IMR-90 (cell line): Measurements from ENCODE around the gene ACSS1. TPM values are rescaled to one million over a fixed set of nuclear protein-coding genes. Genes with fewer than 3 reads are reported as not detected.

Experiments used
- ATAC-seq: fragments of 200-7000 bp; cut with Tn5 transposase; 2 replicates; pipeline ENCODE4 v1.9.1; 2020; ENCODE audit warnings: low read depth, mild to moderate bottlenecking, moderate library complexity
- BruUV-seq: library from RNA; stranded (reverse); fragments of 400-500 nt; replicated peaks from 2 replicates; lab custom pipeline; 2021; lab: Mats Ljungman, UMichigan
- CTCF ChIA-PET: fragments of 300-600 bp; formaldehyde crosslinking; extraction: SDS; loops from one replicate; lab custom pipeline; 2021; ENCODE audit warnings: antibody characterized with exemption; lab: Yijun Ruan, JAX
- POLR2A ChIA-PET: fragments of 300-600 bp; sonication (Branson Sonifier 250); formaldehyde crosslinking; loops from one replicate; lab custom pipeline; 2022; ENCODE audit warnings: antibody characterized with exemption; ENCODE audit not compliant: unreplicated experiment; lab: Charles Lee
- DNase-seq: peaks from one replicate; pipeline ENCODE4 v3.0.0; 2013
- H2AFZ ChIP-seq: replicated peaks from 2 replicates; pipeline ENCODE3; 2013; ENCODE audit warnings: low read length, mild to moderate bottlenecking; ENCODE audit not compliant: poor library complexity
- H2AK5ac ChIP-seq: 2 replicates; pipeline ENCODE4 v1.6.1; 2013; ENCODE audit warnings: low read depth, low read length, inconsistent platforms
- H2AK9ac ChIP-seq: replicated peaks from 2 replicates; pipeline ENCODE3; 2013; ENCODE audit warnings: mild to moderate bottlenecking, low read depth, low read length, moderate library complexity; ENCODE audit not compliant: poor library complexity
- H2BK120ac ChIP-seq: 2 replicates; pipeline ENCODE4 v1.6.1; 2013; ENCODE audit warnings: low read depth, low read length, inconsistent platforms
- H2BK15ac ChIP-seq: 3 replicates; pipeline ENCODE4 v1.6.1; 2013; ENCODE audit warnings: low read depth, low read length, inconsistent platforms
- H2BK20ac ChIP-seq: 2 replicates; pipeline ENCODE4 v1.6.1; 2013; ENCODE audit warnings: low read depth, mild to moderate bottlenecking, inconsistent platforms, low read length, moderate library complexity
- H2BK5ac ChIP-seq: 2 replicates; pipeline ENCODE4 v1.6.1; 2013; ENCODE audit warnings: mild to moderate bottlenecking, low read depth, low read length, inconsistent platforms; ENCODE audit not compliant: poor library complexity, severe bottlenecking
- H3K14ac ChIP-seq: replicated peaks from 2 replicates; pipeline ENCODE4 v1.6.1; 2013; ENCODE audit warnings: low read depth, low read length, inconsistent platforms
- H3K18ac ChIP-seq: 2 replicates; pipeline ENCODE4 v1.6.1; 2013; ENCODE audit warnings: low read depth, low read length, control low read depth
- H3K23ac ChIP-seq: 2 replicates; pipeline ENCODE4 v1.6.1; 2013; ENCODE audit warnings: low read depth, low read length, inconsistent platforms
- H3K27ac ChIP-seq: 2 replicates; pipeline ENCODE4 v1.5.1; 2013; ENCODE audit warnings: mild to moderate bottlenecking, control low read depth, low read length; ENCODE audit not compliant: insufficient read depth
- H3K27me3 ChIP-seq: 2 replicates; pipeline ENCODE4 v1.6.1; 2013; ENCODE audit warnings: low read length; ENCODE audit not compliant: control insufficient read depth, insufficient read depth
- H3K36me3 ChIP-seq: 2 replicates; pipeline ENCODE4 v1.6.1; 2013; ENCODE audit warnings: low read length, mixed read lengths; ENCODE audit not compliant: control insufficient read depth, insufficient read depth
- H3K4ac ChIP-seq: 2 replicates; pipeline ENCODE4 v1.6.1; 2013; ENCODE audit warnings: low read depth, low read length, inconsistent platforms
- H3K4me1 ChIP-seq: 2 replicates; pipeline ENCODE4 v1.6.1; 2013; ENCODE audit warnings: low read length, mixed read lengths; ENCODE audit not compliant: control insufficient read depth, insufficient read depth
- H3K4me2 ChIP-seq: 2 replicates; pipeline ENCODE4 v1.6.1; 2013; ENCODE audit warnings: low read depth, mild to moderate bottlenecking, control low read depth, low read length, moderate library complexity
- H3K4me3 ChIP-seq: 2 replicates; pipeline ENCODE4 v1.5.1; 2013; ENCODE audit warnings: low read depth, mild to moderate bottlenecking, control low read depth, low read length, moderate library complexity; ENCODE audit not compliant: insufficient read depth
- H3K56ac ChIP-seq: 2 replicates; pipeline ENCODE4 v1.6.1; 2013; ENCODE audit warnings: low read length, inconsistent platforms; ENCODE audit not compliant: insufficient read depth; ENCODE audit errors: extremely low read depth
- H3K79me1 ChIP-seq, 2 experiments: 2 replicates each; pipeline ENCODE4 v1.6.1; 2013; ENCODE audit warnings: low read length in 2 of 2, inconsistent platforms in 1 of 2, low read depth in 1 of 2
- H3K9ac ChIP-seq: 2 replicates; pipeline ENCODE4 v1.6.1; 2013; ENCODE audit warnings: low read depth, low read length, control low read depth
- H3K9me1 ChIP-seq: 2 replicates; pipeline ENCODE4 v1.6.1; 2013; ENCODE audit warnings: low read length, inconsistent platforms; ENCODE audit not compliant: insufficient read depth
- H3K9me3 ChIP-seq: 2 replicates; pipeline ENCODE4 v1.6.1; 2013; ENCODE audit warnings: low read length; ENCODE audit not compliant: control insufficient read depth, insufficient read depth
- H4K20me1 ChIP-seq: 2 replicates; pipeline ENCODE4 v1.6.1; 2013; ENCODE audit warnings: low read length, inconsistent platforms; ENCODE audit not compliant: insufficient read depth
- H4K5ac ChIP-seq: 2 replicates; pipeline ENCODE4 v1.6.1; 2013; ENCODE audit warnings: mild to moderate bottlenecking, low read depth, low read length, control low read depth
- H4K8ac ChIP-seq, 2 experiments: 2 replicates each; pipeline ENCODE4 v1.6.1; 2013; ENCODE audit warnings: low read depth in 2 of 2, low read length in 2 of 2, control low read depth in 1 of 2, inconsistent platforms in 1 of 2
- H4K91ac ChIP-seq: 2 replicates; pipeline ENCODE4 v1.6.1; 2013; ENCODE audit warnings: low read depth, low read length, inconsistent platforms; ENCODE audit not compliant: insufficient read depth
- CEBPB ChIP-seq: IDR thresholded peaks from 2 replicates; pipeline ENCODE4 v1.6.1; 2012; ENCODE audit warnings: low read depth, low read length, improper control_type of control experiment
- CTCF ChIP-seq: conservative IDR thresholded peaks from 2 replicates; pipeline ENCODE4 v1.5.1; 2012; ENCODE audit warnings: mild to moderate bottlenecking, low read depth, low read length, improper control_type of control experiment
- ELK1 ChIP-seq: fragments of 150-350 bp; IDR thresholded peaks from 2 replicates; pipeline ENCODE4 v1.6.1; 2016; ENCODE audit warnings: low read depth, mild to moderate bottlenecking, low read length, moderate library complexity, borderline replicate concordance
- FOS ChIP-seq: fragments of 150-350 bp; IDR thresholded peaks from 2 replicates; pipeline ENCODE4 v1.6.1; 2016; ENCODE audit warnings: low read depth, low read length
- MAZ ChIP-seq: IDR thresholded peaks from 2 replicates; pipeline ENCODE4 v1.6.1; 2012; ENCODE audit warnings: low read depth, mild to moderate bottlenecking, low read length, improper control_type of control experiment, moderate library complexity, borderline replicate concordance
- MXI1 ChIP-seq: IDR thresholded peaks from 2 replicates; pipeline ENCODE4 v1.6.1; 2012; ENCODE audit warnings: low read depth, mild to moderate bottlenecking, low read length, moderate library complexity, borderline replicate concordance
- NFE2L2 ChIP-seq: fragments of 150-350 bp; IDR thresholded peaks from 2 replicates; pipeline ENCODE4 v1.6.1; 2016; ENCODE audit warnings: low read depth, mild to moderate bottlenecking, low read length
- POLR2A ChIP-seq: IDR thresholded peaks from 2 replicates; pipeline ENCODE4 v1.6.1; 2012; ENCODE audit warnings: mild to moderate bottlenecking, low read depth, low read length
- RCOR1 ChIP-seq: IDR thresholded peaks from 2 replicates; pipeline ENCODE4 v1.6.1; 2012; ENCODE audit warnings: mild to moderate bottlenecking, low read length, improper control_type of control experiment; ENCODE audit not compliant: insufficient replicate concordance
- SMC3 ChIP-seq: fragments of 150-350 bp; IDR thresholded peaks from 2 replicates; pipeline ENCODE4 v1.6.1; 2016; ENCODE audit warnings: low read depth, mild to moderate bottlenecking, antibody characterized with exemption, low read length, moderate library complexity
- WGBS, 2 experiments: methylation state at CpG; one replicate each; pipeline versions ENCODE4 v1.1.5 to v1.1.7; 2013; ENCODE audit warnings: missing lambda C conversion rate in 2 of 2; ENCODE audit not compliant: insufficient read length in 1 of 2; ENCODE audit errors: extremely low coverage in 2 of 2; 5-methylcytosine and 5-hydroxymethylcytosine counted together
- dilution Hi-C: fragments of 300-500 bp; cut with HindIII; formaldehyde crosslinking; loops from one replicate; pipeline ENCODE4 v1.14.3; 2018; ENCODE audit warnings: low sequenced_read_pairs; ENCODE audit not compliant: unreplicated experiment
- in situ Hi-C: fragments of 300-500 bp; cut with MboI; formaldehyde crosslinking; loops from 3 replicates; pipeline ENCODE4 v1.14.3; 2019; ENCODE audit warnings: low sequenced_read_pairs, inconsistent platforms, mixed read lengths
- intact Hi-C: fragments of 100-400 bp; cut with micrococcal nuclease; formaldehyde crosslinking; loops from 2 replicates; pipeline ENCODE4 v1.10.0; 2022
- polyA plus RNA-seq, 3 experiments: library from polyadenylated mRNA; depleted of rRNA; stranded (reverse); fragments of >200 nt; gene quantifications; 2 replicates each; pipeline ENCODE4 v1.2.3, GENCODE V29; 2012; ENCODE audit warnings: low replicate concordance in 1 of 3
- total RNA-seq: library from RNA; depleted of rRNA; stranded (reverse); fragments of >200 nt; gene quantifications from 2 replicates; pipeline ENCODE4 v1.2.3, GENCODE V29; 2012

The ACSS1 gene
- total and polyA plus RNA-seq, 2 of the 4 experiments (the other 2 are of a cell fraction): 0.72 to 1.2 TPM

- ChIA-PET POLR2A (no interaction called here), CTCF (no interaction called here)
- in situ Hi-C loops: no loop called here
- Histone ChIP-seq H4K91ac (no peak overlapping the region), H3K14ac (no peak overlapping the region), H2BK20ac (no peak overlapping the region), H3K9me3 (no peaks in the 10 kb centered on the region), H3K23ac (no peak overlapping the region), H3K36me3 (no peaks in the 10 kb centered on the region), H3K9me1 (0 out of 2 replicates have a peak, but pooled peaks cover 2% of the 10 kb centered on the region), H3K4me3 (no peak overlapping the region), H3K4me2 (no peak overlapping the region), H4K5ac (no peak overlapping the region), H2AFZ (no peak overlapping the region), H3K9ac (no peak overlapping the region), H2BK5ac (no peak overlapping the region), H3K4me1 (peaks cover 7% of the 10 kb centered on the region; the same call in 1 of the 2 replicates), H2AK9ac (no peak overlapping the region), H2AK5ac (no peak overlapping the region), H3K79me1 (no peaks in the 10 kb centered on the region), H2BK120ac (no peak overlapping the region), H3K4ac (no peak overlapping the region), H3K27ac (no peak overlapping the region), H4K20me1 (0 out of 2 replicates have a peak, but pooled peaks cover 7% of the 10 kb centered on the region), H3K56ac (no peak overlapping the region), H2BK15ac (no peak overlapping the region), H3K27me3 (peaks cover 30% of the 10 kb centered on the region; the same call in 1 of the 2 replicates), H4K8ac (no peak overlapping the region), H3K18ac (no peak overlapping the region)
- no peak for TF ChIP-seq NFE2L2
- no peak for TF ChIP-seq CEBPB
- TF ChIP-seq SMC3: no peak
- no peak for TF ChIP-seq MXI1
- TF ChIP-seq ELK1: no peak
- no peak for TF ChIP-seq CTCF
- no peak for TF ChIP-seq RCOR1
- no peak for TF ChIP-seq FOS
- no peak for TF ChIP-seq MAZ
- no peak for TF ChIP-seq POLR2A
- WGBS, 2 experiments: 44% methylated on average over 3 of the region's 16 CpGs; no CpG with 5 or more reads in 1 of the 2 experiments
- DNase-seq (no peak), ATAC-seq (no peak)
- dilution Hi-C loops: no loop called here
- BruUV-seq: no TSS peak
- intact Hi-C loops: no loop called here
Measured at GRCh38 chr20:25052255-25053194, 5.4 kb downstream of the ACSS1 start.
